Inflammatory macrophage treated with lipopolysaccharide for 1 hour (primary cell): Measurements from ENCODE around the gene C12orf76.
A peak's percentile ranks its signal among the peaks of the same experiment; 100 is the strongest.
"Not testable (repeated sequence)": the region's sequence is repeated elsewhere in the genome, so short reads cannot be mapped to it uniquely, and the experiment has no call there.

ENCODE experiments used
- DNase-seq, 2 donors: peaks; one replicate each; pipeline ENCODE4 v3.0.0-alpha.2; 2020 to 2022

C12orf76 gene

DNA sequence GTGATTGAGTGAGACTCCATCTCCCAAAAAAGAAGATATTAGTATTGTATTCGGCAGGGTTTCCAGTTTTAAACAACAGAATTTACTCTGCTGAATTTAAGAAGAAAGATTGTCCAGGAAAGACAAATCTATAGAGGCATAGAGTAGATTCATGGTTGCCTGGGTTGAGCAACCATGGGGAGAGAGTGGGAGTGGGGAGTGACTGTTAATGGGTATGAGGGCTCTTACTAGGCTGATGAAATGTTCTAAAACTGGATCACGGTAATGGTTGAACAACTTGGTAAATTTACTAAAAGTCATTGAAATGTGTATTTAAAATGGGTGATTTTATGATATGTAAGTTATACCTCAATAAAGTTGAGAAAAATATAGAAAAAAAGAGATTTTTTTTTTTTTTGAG is 13.9 kb upstream of the C12orf76 start:
- peak; percentile 47 to 72 for DNase-seq

GRCh38 chr12:110059651-110060000 is 11.3 kb upstream of the C12orf76 start:
- DNase-seq, result no peak

- no peak for DNase-seq
Observed at GRCh38 chr12:110058875-110059615, 10.7 kb upstream of the C12orf76 start.

DNA sequence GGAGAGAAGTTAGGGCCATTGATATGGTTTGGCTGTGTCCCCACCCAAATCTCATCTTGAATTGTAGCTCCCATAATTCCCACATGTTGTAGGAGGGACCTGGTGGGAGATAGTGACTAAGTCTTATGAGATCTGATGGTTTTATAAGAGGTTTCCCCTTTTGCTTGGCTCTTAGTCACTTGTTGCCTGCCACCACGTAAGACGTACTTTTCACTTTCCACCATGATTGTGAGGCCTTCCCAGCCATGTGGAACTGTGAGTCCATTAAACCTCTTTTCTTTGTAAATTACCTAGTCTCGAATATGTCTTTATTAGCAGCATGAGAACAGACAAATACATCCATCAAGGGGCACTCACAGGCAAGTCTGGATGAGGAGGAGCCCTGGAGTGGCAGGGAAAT is 8.3 kb upstream of the C12orf76 start:
- DNase-seq, result peak in 1 of 2 donors; percentile 51

DNA sequence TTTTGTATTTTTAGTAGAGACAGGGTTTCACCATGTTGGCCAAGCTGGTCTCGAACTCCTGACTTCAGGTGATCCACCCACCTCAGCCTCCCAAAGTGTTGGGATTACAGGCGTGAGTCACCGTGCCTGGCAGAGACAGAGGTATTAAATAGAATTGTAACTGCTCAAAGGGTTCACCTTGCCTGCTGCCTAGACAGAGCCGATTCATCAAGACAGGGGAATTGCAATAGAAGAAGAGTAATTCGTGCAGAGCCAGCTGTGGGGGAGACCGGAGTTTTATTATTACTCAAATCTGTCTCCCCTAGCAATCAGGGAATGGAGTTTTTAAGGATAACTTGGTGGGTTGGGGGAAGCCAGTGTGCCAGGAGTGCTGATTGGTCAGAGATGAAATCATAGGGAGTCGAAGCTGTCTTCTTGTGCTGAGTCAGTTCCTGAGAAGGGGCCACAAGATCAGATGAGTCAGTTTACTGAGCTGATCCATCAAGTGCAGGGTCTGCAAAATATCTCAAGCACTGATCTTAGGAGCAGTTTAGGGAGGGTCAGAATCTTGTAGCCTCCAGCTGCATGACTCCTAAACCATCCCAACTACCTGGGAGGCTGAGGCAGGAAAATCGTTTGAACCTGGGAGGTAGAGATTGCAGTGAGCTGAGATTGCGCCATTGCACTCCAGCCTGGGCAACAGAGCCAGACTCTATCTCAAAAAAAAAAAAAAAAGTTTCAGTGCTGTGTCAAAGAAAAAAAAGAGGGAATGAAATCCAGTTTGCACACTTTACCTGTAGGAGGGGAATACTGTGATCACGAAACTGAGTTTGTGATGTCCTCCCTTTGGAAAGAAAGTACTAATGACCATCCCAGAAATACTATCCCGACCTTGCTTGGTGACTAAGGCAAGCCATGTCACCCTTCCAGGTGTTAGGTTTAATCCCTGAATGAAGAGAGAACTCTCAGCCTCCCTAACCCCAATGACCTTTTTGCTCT is 7.3 kb upstream of the C12orf76 start:
- peak; percentile 52 to 80 for DNase-seq

DNA sequence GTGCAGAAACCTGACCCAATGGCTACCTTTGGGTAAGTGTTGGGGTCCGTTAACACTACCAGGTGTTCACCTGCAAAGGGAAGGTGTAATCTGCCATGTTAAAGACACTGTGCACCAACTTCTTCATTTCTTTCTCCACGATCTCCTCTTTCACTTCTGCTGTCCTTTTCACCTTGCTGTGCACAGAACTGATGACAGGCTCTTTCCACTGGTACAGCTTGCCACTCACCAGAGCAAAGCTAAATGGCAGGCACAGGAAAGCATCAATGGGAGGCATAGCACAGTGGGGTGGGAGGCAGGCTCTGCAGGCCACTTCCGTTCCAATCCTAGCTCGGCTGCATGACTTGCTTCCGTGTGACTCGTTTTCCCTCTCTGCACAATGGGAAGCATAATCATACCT is 2.6 kb upstream of the C12orf76 start:
- DNase-seq, result no peak

DNA sequence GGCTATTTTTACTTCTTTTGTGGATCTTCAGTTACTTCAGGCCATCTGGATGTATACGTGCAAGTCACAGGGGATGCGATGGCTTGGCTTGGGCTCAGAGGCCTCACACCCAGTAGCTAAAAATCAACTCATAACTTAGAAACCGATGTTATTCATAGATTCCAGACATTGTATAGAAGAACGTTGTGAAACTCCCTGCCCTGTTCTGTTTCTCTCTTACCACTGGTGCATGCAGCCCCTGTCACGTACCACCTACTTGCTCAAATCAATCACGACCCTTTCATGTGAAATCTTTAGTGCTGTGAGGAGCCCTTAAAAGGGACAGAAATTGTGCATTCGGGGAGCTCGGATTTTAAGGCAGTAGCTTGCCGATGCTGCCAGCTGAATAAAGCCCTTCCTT is 1.3 kb upstream of the C12orf76 start:
- DNase-seq, result not testable (repeated sequence)

GRCh38 chr12:110049034-110049433 is 712 bp upstream of the C12orf76 start:
- not testable (repeated sequence) for DNase-seq

- no peak for DNase-seq
Observed at GRCh38 chr12:110047297-110047940, 903 bp downstream of the C12orf76 start.

- DNase-seq, result no peak
Observed at GRCh38 chr12:110046451-110047187, 1.7 kb downstream of the C12orf76 start.

- DNase-seq, result no peak
Observed at GRCh38 chr12:110042264-110042663, 6.1 kb downstream of the C12orf76 start.

DNA sequence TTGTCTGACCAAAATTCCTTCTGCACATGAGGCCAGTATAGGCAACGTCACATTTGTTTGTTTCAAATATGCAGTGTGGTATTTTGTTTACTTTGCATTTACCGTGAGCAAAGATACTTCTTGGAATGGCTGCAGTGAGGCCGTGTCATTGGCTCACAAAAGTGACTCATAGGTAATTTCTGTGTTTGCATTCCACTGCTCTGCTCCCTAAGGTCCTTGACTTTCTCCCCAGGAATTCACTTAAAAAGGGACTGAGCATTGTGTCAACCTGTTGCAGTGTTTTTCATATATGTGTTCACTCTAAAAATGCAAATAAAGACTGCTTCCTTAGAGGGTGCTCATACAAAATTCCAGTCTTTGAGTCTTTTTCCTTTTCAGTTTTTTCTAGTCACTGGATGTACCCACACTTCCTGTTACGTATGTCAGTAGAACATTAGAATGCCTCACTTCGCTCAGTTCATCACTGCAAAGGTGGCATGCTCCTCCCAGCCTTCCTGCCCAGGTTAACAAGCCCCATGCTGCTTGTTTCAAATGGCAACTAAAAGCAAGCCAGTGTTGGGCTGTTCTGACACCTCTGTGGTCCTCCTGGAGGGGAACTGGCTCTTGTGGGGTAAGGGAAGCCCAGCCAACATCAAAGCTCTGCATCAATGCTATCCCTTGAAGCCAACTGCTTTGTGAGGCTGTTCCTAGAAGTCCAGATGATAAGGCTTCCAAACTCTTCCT is 9.1 kb downstream of the C12orf76 start:
- DNase-seq, result peak in 1 of 2 donors; percentile 59

GRCh38 chr12:110038741-110039084 is 9.6 kb downstream of the C12orf76 start:
- DNase-seq, result no peak

- DNase-seq, result no peak
Observed at GRCh38 chr12:110037315-110037714, 11.0 kb downstream of the C12orf76 start.

DNA sequence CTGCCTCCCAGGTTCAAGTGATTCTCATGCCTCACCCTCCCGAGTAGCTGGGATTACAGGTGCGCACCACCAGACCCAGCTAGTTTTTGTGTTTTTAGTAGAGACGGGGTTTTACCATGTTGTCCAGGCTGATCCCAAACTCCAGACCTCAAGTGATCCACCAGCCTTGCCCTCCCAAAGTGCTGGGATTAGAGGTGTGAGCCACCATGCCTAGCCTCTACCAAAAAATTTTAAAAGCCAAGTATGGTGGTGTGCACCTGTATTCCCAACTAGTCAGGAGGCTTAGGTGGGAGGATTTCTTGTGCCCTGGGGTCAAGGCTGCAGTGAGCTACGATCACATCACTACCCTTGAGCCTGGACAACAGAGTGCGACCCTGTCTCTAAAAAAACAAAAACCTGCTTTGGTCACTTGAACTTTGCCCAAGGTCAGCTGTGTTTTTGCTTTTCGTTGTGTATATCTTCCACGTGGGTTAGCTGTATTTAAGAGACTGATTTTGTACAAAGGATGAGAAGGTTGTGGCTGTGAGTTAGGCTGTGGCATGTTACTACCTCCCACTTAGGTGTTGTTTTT is 12.7 kb downstream of the C12orf76 start:
- no peak for DNase-seq

- DNase-seq, result no peak
Observed at GRCh38 chr12:110033888-110034287, 14.4 kb downstream of the C12orf76 start.

DNA sequence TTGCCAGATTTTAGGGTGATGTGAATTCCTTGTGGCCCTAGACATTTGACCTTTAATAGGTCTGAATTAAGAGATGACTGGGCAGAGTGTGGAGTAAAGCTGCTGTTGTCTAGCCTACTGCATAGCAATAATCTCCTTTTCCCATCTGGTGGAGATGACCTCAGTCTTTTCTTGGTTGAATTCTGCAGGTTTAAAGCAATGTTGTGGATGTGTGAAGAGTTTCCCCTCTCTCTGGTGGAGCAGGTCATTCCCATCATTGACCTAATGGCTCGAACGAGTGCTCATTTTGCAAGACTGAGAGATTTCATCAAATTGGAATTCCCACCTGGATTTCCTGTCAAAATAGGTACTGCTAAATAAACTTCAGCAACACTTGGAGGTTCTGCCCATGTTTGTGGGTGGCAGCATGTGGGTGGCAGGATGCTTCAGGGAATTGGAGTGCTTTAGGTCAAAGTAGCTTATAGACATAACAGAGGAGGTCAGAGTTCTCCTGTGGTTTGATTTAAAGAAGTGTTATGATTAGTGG is 19.0 kb downstream of the C12orf76 start:
- peak; percentile 80 to 93 for DNase-seq

DNA sequence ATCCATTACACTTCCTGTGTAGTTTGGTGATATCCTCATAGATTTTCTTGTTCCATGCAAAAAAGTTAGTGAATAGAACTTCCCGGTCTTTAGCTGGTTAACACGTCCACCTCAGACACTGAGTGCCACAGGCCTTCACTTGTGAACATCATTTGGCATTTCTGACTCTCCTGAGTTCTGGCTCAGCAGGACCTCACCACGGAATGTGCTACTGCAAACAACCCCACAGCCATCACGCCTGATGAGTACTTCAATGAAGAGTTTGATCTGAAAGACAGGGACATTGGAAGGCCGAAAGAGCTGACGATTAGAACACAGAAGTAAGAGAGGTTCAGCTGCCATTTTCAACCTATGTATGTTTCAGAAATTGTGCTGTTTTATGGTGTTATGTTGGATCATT is 20.0 kb downstream of the C12orf76 start:
- no peak for DNase-seq

DNA sequence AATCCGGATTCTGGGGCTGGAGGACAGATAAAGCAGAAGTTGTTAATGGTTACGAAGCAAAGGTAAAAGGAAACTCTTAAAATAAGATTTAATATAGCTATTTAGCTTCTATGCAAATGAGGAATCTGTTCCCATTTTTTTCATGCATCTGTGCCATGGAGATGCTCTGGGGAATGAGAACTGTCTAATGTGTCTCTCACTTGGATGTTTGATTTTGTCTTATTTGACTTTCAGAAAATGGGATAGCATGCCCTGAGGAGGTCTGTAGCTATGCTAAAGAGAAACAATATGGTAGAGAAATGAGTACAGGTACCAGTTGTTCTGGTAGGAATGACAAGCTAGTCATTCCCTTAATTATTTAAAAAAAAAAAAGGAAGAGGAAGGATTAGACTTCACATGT is 24.3 kb downstream of the C12orf76 start:
- DNase-seq, result no peak

- no peak for DNase-seq
Observed at GRCh38 chr12:110023059-110023980, 25.0 kb downstream of the C12orf76 start.
